H9 (cell line): Measurements from ENCODE around the gene DYNLT4. TPM values are rescaled to one million over a fixed set of nuclear protein-coding genes. Genes with fewer than 3 reads are reported as not detected.

ENCODE experiments used
- DNase-seq: peaks from one replicate; pipeline ENCODE4 v3.0.0-alpha.2; 2017
- H2AFZ ChIP-seq: one replicate; pipeline ENCODE4 v1.6.1; 2013; ENCODE audit warnings: mild to moderate bottlenecking, low read length, control low read depth, moderate library complexity
- H2AK5ac ChIP-seq: 2 replicates; pipeline ENCODE4 v1.6.1; 2013; ENCODE audit warnings: low read length, control low read depth, mixed read lengths; ENCODE audit not compliant: insufficient read length
- H2BK120ac ChIP-seq: one replicate; pipeline ENCODE4 v1.6.1; 2013; ENCODE audit warnings: low read depth, mild to moderate bottlenecking, low read length, control low read depth, inconsistent platforms; ENCODE audit not compliant: poor library complexity, severe bottlenecking
- H2BK12ac ChIP-seq: 2 replicates; pipeline ENCODE4 v1.6.1; 2013; ENCODE audit warnings: low read length, control low read depth, mixed read lengths, low read depth; ENCODE audit not compliant: insufficient read length
- H2BK15ac ChIP-seq: 2 replicates; pipeline ENCODE4 v1.6.1; 2013; ENCODE audit warnings: low read depth, low read length, control low read depth
- H2BK20ac ChIP-seq: one replicate; pipeline ENCODE4 v1.6.1; 2013; ENCODE audit warnings: low read depth, mild to moderate bottlenecking, low read length, control low read depth, inconsistent platforms; ENCODE audit not compliant: poor library complexity, severe bottlenecking
- H2BK5ac ChIP-seq: 2 replicates; pipeline ENCODE4 v1.6.1; 2013; ENCODE audit warnings: low read length, control low read depth, mixed read lengths; ENCODE audit not compliant: insufficient read length
- H3K14ac ChIP-seq: 2 replicates; pipeline ENCODE4 v1.6.1; 2013; ENCODE audit warnings: low read length, control low read depth; ENCODE audit not compliant: insufficient read depth
- H3K18ac ChIP-seq: 2 replicates; pipeline ENCODE4 v1.6.1; 2013; ENCODE audit warnings: low read depth, mild to moderate bottlenecking, mixed read lengths, low read length, control low read depth; ENCODE audit not compliant: insufficient read length
- H3K23ac ChIP-seq: 2 replicates; pipeline ENCODE4 v1.6.1; 2013; ENCODE audit warnings: low read length, control low read depth, mixed read lengths, low read depth; ENCODE audit not compliant: insufficient read length
- H3K23me2 ChIP-seq: 2 replicates; pipeline ENCODE4 v1.6.1; 2013; ENCODE audit warnings: low read depth, mild to moderate bottlenecking, mixed read lengths, low read length, control low read depth; ENCODE audit not compliant: insufficient read length, poor library complexity, severe bottlenecking
- H3K27ac ChIP-seq: 2 replicates; pipeline ENCODE4 v1.5.1; 2013; ENCODE audit warnings: low read length, control low read depth, mixed read lengths, low read depth; ENCODE audit not compliant: insufficient read length
- H3K27me3 ChIP-seq: 2 replicates; pipeline ENCODE4 v1.6.1; 2013; ENCODE audit warnings: low read length, control low read depth, inconsistent platforms; ENCODE audit not compliant: insufficient read depth
- H3K4ac ChIP-seq: 2 replicates; pipeline ENCODE4 v1.6.1; 2013; ENCODE audit warnings: low read depth, mild to moderate bottlenecking, control low read depth, inconsistent platforms, low read length, moderate library complexity
- H3K4me1 ChIP-seq: 2 replicates; pipeline ENCODE4 v1.6.1; 2013; ENCODE audit warnings: low read length, control low read depth, inconsistent platforms; ENCODE audit not compliant: insufficient read depth
- H3K4me2 ChIP-seq: 2 replicates; pipeline ENCODE4 v1.6.1; 2013; ENCODE audit warnings: low read length, control low read depth, mixed read lengths; ENCODE audit not compliant: insufficient read length, insufficient read depth
- H3K56ac ChIP-seq: 2 replicates; pipeline ENCODE4 v1.6.1; 2013; ENCODE audit warnings: low read depth, mild to moderate bottlenecking, mixed read lengths, low read length, control low read depth; ENCODE audit not compliant: insufficient read length
- H3K79me1 ChIP-seq: 2 replicates; pipeline ENCODE4 v1.6.1; 2013; ENCODE audit warnings: low read depth, mild to moderate bottlenecking, moderate library complexity, low read length, control low read depth, inconsistent platforms; ENCODE audit not compliant: insufficient read depth, poor library complexity, severe bottlenecking
- H3K79me2 ChIP-seq: 2 replicates; pipeline ENCODE4 v1.6.1; 2013; ENCODE audit warnings: low read length, control low read depth, inconsistent platforms; ENCODE audit not compliant: insufficient read depth
- H3K9ac ChIP-seq: 2 replicates; pipeline ENCODE4 v1.6.1; 2013; ENCODE audit warnings: low read length, control low read depth, mixed read lengths; ENCODE audit not compliant: insufficient read length; ENCODE audit errors: extremely low read depth
- H3K9me3 ChIP-seq: one replicate; pipeline ENCODE4 v1.6.1; 2013; ENCODE audit warnings: low read depth, low read length, inconsistent platforms; ENCODE audit not compliant: control insufficient read depth
- H3T11ph ChIP-seq: one replicate; pipeline ENCODE4 v1.6.1; 2013; ENCODE audit warnings: mild to moderate bottlenecking, low read length, control low read depth, inconsistent platforms
- H4K20me1 ChIP-seq: one replicate; pipeline ENCODE4 v1.6.1; 2013; ENCODE audit not compliant: control insufficient read depth, insufficient read length, insufficient read depth
- H4K5ac ChIP-seq: 2 replicates; pipeline ENCODE4 v1.6.1; 2013; ENCODE audit warnings: low read depth, mild to moderate bottlenecking, mixed read lengths, low read length, control low read depth; ENCODE audit not compliant: insufficient read length
- H4K8ac ChIP-seq: replicated peaks from 2 replicates; pipeline ENCODE4 v1.6.1; 2013; ENCODE audit warnings: low read length, control low read depth, mixed read lengths, low read depth; ENCODE audit not compliant: insufficient read length
- H4K91ac ChIP-seq: 2 replicates; pipeline ENCODE4 v1.6.1; 2013; ENCODE audit warnings: low read depth, mild to moderate bottlenecking, moderate library complexity, mixed read lengths, low read length, control low read depth; ENCODE audit not compliant: insufficient read length
- H3K27ac Mint-ChIP-seq, 3 experiments: 2 replicates in 2 of 3; 3 replicates in 1 of 3; pipeline ENCODE4 v1.8.0; 2020 to 2021; ENCODE audit warnings: mixed read lengths in 3 of 3, mild to moderate bottlenecking in 1 of 3, moderate library complexity in 1 of 3
- H3K27me3 Mint-ChIP-seq: 2 replicates; pipeline ENCODE4 v1.8.0; 2021; ENCODE audit warnings: low read depth, mild to moderate bottlenecking, moderate library complexity, mixed read lengths
- H3K36me3 Mint-ChIP-seq, 3 experiments: 2 replicates in 2 of 3; 3 replicates in 1 of 3; pipeline ENCODE4 v1.8.0; 2020 to 2021; ENCODE audit warnings: low read depth in 3 of 3, mixed read lengths in 3 of 3; ENCODE audit not compliant: insufficient read depth in 1 of 3
- H3K4me1 Mint-ChIP-seq, 2 experiments: 2 replicates each; pipeline ENCODE4 v1.8.0; 2020; ENCODE audit warnings: mixed read lengths in 2 of 2
- H3K4me3 Mint-ChIP-seq, 2 experiments: 2 replicates in 1 of 2; 3 replicates in 1 of 2; pipeline ENCODE4 v1.8.0; 2020 to 2021; ENCODE audit warnings: mild to moderate bottlenecking in 2 of 2, mixed read lengths in 2 of 2, moderate library complexity in 1 of 2
- H3K9me3 Mint-ChIP-seq, 2 experiments: 2 replicates in 1 of 2; 3 replicates in 1 of 2; pipeline ENCODE4 v1.8.0; 2020; ENCODE audit warnings: mild to moderate bottlenecking in 2 of 2, mixed read lengths in 2 of 2, moderate library complexity in 1 of 2
- CTCF ChIP-seq: fragments of 200-600 bp; sonication (generic); conservative IDR thresholded peaks from 3 replicates; pipeline ENCODE4 v1.8.0; 2021; ENCODE audit warnings: antibody characterized with exemption, mild to moderate bottlenecking
- WGBS: extraction: QIAGEN DNeasy Blood & Tissue Kit; methylation state at CpG from one replicate; pipeline ENCODE4 v1.1.7; 2013; ENCODE audit warnings: missing lambda C conversion rate, low lambda C conversion rate, mixed read lengths; ENCODE audit not compliant: insufficient read length; ENCODE audit errors: extremely low coverage; 5-methylcytosine and 5-hydroxymethylcytosine counted together
- total RNA-seq: library from RNA; stranded (reverse); gene quantifications from 2 replicates; pipeline ENCODE4 v1.2.1, GENCODE V29; 2021

DYNLT4 gene
- total RNA-seq, 1 experiment from 2014 or later, result not detected

GRCh38 chr1:44821240-44821715, 14.1 kb upstream of the DYNLT4 start:
- peak overlapping the region in 1 of 2 experiments; percentile 75; a peak in 2 of 5 replicates for H3K4me3 Mint-ChIP-seq
- H3K56ac ChIP-seq, result no peak overlapping the region

More at GRCh38 chr1:44821240-44821715, 14.1 kb upstream of the DYNLT4 start:
- no peak overlapping the region for H2BK12ac ChIP-seq
- no peak overlapping the region for H3K18ac ChIP-seq
- H3K4me1 Mint-ChIP-seq, result peaks cover 17 to 21% of the 10 kb centered on the region in 2 experiments
- no peak overlapping the region for H2BK15ac ChIP-seq
- H3K79me1 ChIP-seq, result no peaks in the 10 kb centered on the region
- no peak overlapping the region for H3K4ac ChIP-seq
- no peaks in the 10 kb centered on the region for H3K4me1 ChIP-seq
- no peaks in the 10 kb centered on the region for H3K36me3 Mint-ChIP-seq
- H3K27ac ChIP-seq, result no peak overlapping the region
- no peak overlapping the region for H2BK120ac ChIP-seq
- no peak overlapping the region for H4K5ac ChIP-seq
- no peak overlapping the region for H3K23ac ChIP-seq
- H3K27ac Mint-ChIP-seq, result peak overlapping the region in 1 of 3 experiments; percentile 73; a peak in 2 of 7 replicates
- DNase-seq, result no peak
- no peaks in the 10 kb centered on the region; a peak in 1 of 5 replicates for H3K9me3 Mint-ChIP-seq
- no peaks in the 10 kb centered on the region for H3K27me3 Mint-ChIP-seq
- no peak overlapping the region for H3T11ph ChIP-seq
- H3K4me2 ChIP-seq, result no peak overlapping the region
- no peak overlapping the region for H2BK5ac ChIP-seq
- H3K9me3 ChIP-seq, result no peaks in the 10 kb centered on the region
- H4K8ac ChIP-seq, result no peak overlapping the region
- no peak overlapping the region for H4K91ac ChIP-seq
- H3K23me2 ChIP-seq, result peaks cover 8% of the 10 kb centered on the region
- no peak overlapping the region for H2BK20ac ChIP-seq
- H3K27me3 ChIP-seq, result no peaks in the 10 kb centered on the region
- H3K9ac ChIP-seq, result no peak overlapping the region
- no peaks in the 10 kb centered on the region for H3K79me2 ChIP-seq
- TF ChIP-seq CTCF, result no peak
- no CpG with 5 or more reads among the region's 9 CpGs for WGBS
- H4K20me1 ChIP-seq, result no peaks in the 10 kb centered on the region
- no peak overlapping the region for H3K14ac ChIP-seq
- H2AK5ac ChIP-seq, result no peak overlapping the region
- H2AFZ ChIP-seq, result no peak overlapping the region
